Suprapubic skin (tissue), 3 donors: ENCODE results near the gene DNAH1.

Source experiments
- POLR2AphosphoS5 ChIP-seq, 3 donors: sonication (generic); formaldehyde crosslinking; IDR thresholded peaks; one replicate each; pipeline ENCODE4 v1.6.1; 2017; ENCODE audit warnings: antibody characterized with exemption in 3 of 3
- TF ChIP-seq, protein P1 (sequence below), 2 donors: fragments of 200-600 bp in 1 of 2; fragments of 450-650 bp in 1 of 2; sonication (generic) in 1 of 2; IDR thresholded peaks; one replicate each; pipeline ENCODE4 v1.5.1; 2016 to 2019; ENCODE audit warnings: antibody characterized with exemption in 2 of 2, mild to moderate bottlenecking in 1 of 2, moderate library complexity in 1 of 2

GRCh38 chr3:52349611-52350395 is 33.7 kb downstream of the DNAH1 start:
- TF ChIP-seq, protein P1, sequence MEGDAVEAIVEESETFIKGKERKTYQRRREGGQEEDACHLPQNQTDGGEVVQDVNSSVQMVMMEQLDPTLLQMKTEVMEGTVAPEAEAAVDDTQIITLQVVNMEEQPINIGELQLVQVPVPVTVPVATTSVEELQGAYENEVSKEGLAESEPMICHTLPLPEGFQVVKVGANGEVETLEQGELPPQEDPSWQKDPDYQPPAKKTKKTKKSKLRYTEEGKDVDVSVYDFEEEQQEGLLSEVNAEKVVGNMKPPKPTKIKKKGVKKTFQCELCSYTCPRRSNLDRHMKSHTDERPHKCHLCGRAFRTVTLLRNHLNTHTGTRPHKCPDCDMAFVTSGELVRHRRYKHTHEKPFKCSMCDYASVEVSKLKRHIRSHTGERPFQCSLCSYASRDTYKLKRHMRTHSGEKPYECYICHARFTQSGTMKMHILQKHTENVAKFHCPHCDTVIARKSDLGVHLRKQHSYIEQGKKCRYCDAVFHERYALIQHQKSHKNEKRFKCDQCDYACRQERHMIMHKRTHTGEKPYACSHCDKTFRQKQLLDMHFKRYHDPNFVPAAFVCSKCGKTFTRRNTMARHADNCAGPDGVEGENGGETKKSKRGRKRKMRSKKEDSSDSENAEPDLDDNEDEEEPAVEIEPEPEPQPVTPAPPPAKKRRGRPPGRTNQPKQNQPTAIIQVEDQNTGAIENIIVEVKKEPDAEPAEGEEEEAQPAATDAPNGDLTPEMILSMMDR (IDR thresholded peaks at IDR 0.05) = no peak
- no peak for TF ChIP-seq POLR2AphosphoS5 (IDR thresholded peaks at IDR 0.05)
